IMR-90 (cell line): ENCODE results near the gene TUSC2. TPM values are rescaled to one million over a fixed set of nuclear protein-coding genes. Genes with fewer than 3 reads are reported as not detected.

ENCODE experiments used
- ATAC-seq: fragments of 200-7000 bp; cut with Tn5 transposase; 2 replicates; pipeline ENCODE4 v1.9.1; 2020; ENCODE audit warnings: low read depth, mild to moderate bottlenecking, moderate library complexity
- BruUV-seq: library from RNA; stranded (reverse); fragments of 400-500 nt; replicated peaks from 2 replicates; lab custom pipeline; 2021; lab: Mats Ljungman, UMichigan
- CTCF ChIA-PET: fragments of 300-600 bp; formaldehyde crosslinking; extraction: SDS; loops from one replicate; lab custom pipeline; 2021; ENCODE audit warnings: antibody characterized with exemption; lab: Yijun Ruan, JAX
- POLR2A ChIA-PET: fragments of 300-600 bp; sonication (Branson Sonifier 250); formaldehyde crosslinking; loops from one replicate; lab custom pipeline; 2022; ENCODE audit warnings: antibody characterized with exemption; ENCODE audit not compliant: unreplicated experiment; lab: Charles Lee
- DNase-seq: peaks from one replicate; pipeline ENCODE4 v3.0.0; 2013
- H2AFZ ChIP-seq: replicated peaks from 2 replicates; pipeline ENCODE3; 2013; ENCODE audit warnings: low read length, mild to moderate bottlenecking; ENCODE audit not compliant: poor library complexity
- H2AK5ac ChIP-seq: 2 replicates; pipeline ENCODE4 v1.6.1; 2013; ENCODE audit warnings: low read depth, low read length, inconsistent platforms
- H2AK9ac ChIP-seq: replicated peaks from 2 replicates; pipeline ENCODE3; 2013; ENCODE audit warnings: mild to moderate bottlenecking, low read depth, low read length, moderate library complexity; ENCODE audit not compliant: poor library complexity
- H2BK120ac ChIP-seq: 2 replicates; pipeline ENCODE4 v1.6.1; 2013; ENCODE audit warnings: low read depth, low read length, inconsistent platforms
- H2BK15ac ChIP-seq: 3 replicates; pipeline ENCODE4 v1.6.1; 2013; ENCODE audit warnings: low read depth, low read length, inconsistent platforms
- H2BK20ac ChIP-seq: 2 replicates; pipeline ENCODE4 v1.6.1; 2013; ENCODE audit warnings: low read depth, mild to moderate bottlenecking, inconsistent platforms, low read length, moderate library complexity
- H2BK5ac ChIP-seq: 2 replicates; pipeline ENCODE4 v1.6.1; 2013; ENCODE audit warnings: mild to moderate bottlenecking, low read depth, low read length, inconsistent platforms; ENCODE audit not compliant: poor library complexity, severe bottlenecking
- H3K14ac ChIP-seq: replicated peaks from 2 replicates; pipeline ENCODE4 v1.6.1; 2013; ENCODE audit warnings: low read depth, low read length, inconsistent platforms
- H3K18ac ChIP-seq: 2 replicates; pipeline ENCODE4 v1.6.1; 2013; ENCODE audit warnings: low read depth, low read length, control low read depth
- H3K23ac ChIP-seq: 2 replicates; pipeline ENCODE4 v1.6.1; 2013; ENCODE audit warnings: low read depth, low read length, inconsistent platforms
- H3K27ac ChIP-seq: 2 replicates; pipeline ENCODE4 v1.5.1; 2013; ENCODE audit warnings: mild to moderate bottlenecking, control low read depth, low read length; ENCODE audit not compliant: insufficient read depth
- H3K27me3 ChIP-seq: 2 replicates; pipeline ENCODE4 v1.6.1; 2013; ENCODE audit warnings: low read length; ENCODE audit not compliant: control insufficient read depth, insufficient read depth
- H3K36me3 ChIP-seq: 2 replicates; pipeline ENCODE4 v1.6.1; 2013; ENCODE audit warnings: low read length, mixed read lengths; ENCODE audit not compliant: control insufficient read depth, insufficient read depth
- H3K4ac ChIP-seq: 2 replicates; pipeline ENCODE4 v1.6.1; 2013; ENCODE audit warnings: low read depth, low read length, inconsistent platforms
- H3K4me1 ChIP-seq: 2 replicates; pipeline ENCODE4 v1.6.1; 2013; ENCODE audit warnings: low read length, mixed read lengths; ENCODE audit not compliant: control insufficient read depth, insufficient read depth
- H3K4me2 ChIP-seq: 2 replicates; pipeline ENCODE4 v1.6.1; 2013; ENCODE audit warnings: low read depth, mild to moderate bottlenecking, control low read depth, low read length, moderate library complexity
- H3K4me3 ChIP-seq: 2 replicates; pipeline ENCODE4 v1.5.1; 2013; ENCODE audit warnings: low read depth, mild to moderate bottlenecking, control low read depth, low read length, moderate library complexity; ENCODE audit not compliant: insufficient read depth
- H3K56ac ChIP-seq: 2 replicates; pipeline ENCODE4 v1.6.1; 2013; ENCODE audit warnings: low read length, inconsistent platforms; ENCODE audit not compliant: insufficient read depth; ENCODE audit errors: extremely low read depth
- H3K79me1 ChIP-seq, 2 experiments: 2 replicates each; pipeline ENCODE4 v1.6.1; 2013; ENCODE audit warnings: low read length in 2 of 2, inconsistent platforms in 1 of 2, low read depth in 1 of 2
- H3K9ac ChIP-seq: 2 replicates; pipeline ENCODE4 v1.6.1; 2013; ENCODE audit warnings: low read depth, low read length, control low read depth
- H3K9me1 ChIP-seq: 2 replicates; pipeline ENCODE4 v1.6.1; 2013; ENCODE audit warnings: low read length, inconsistent platforms; ENCODE audit not compliant: insufficient read depth
- H3K9me3 ChIP-seq: 2 replicates; pipeline ENCODE4 v1.6.1; 2013; ENCODE audit warnings: low read length; ENCODE audit not compliant: control insufficient read depth, insufficient read depth
- H4K20me1 ChIP-seq: 2 replicates; pipeline ENCODE4 v1.6.1; 2013; ENCODE audit warnings: low read length, inconsistent platforms; ENCODE audit not compliant: insufficient read depth
- H4K5ac ChIP-seq: 2 replicates; pipeline ENCODE4 v1.6.1; 2013; ENCODE audit warnings: mild to moderate bottlenecking, low read depth, low read length, control low read depth
- H4K8ac ChIP-seq, 2 experiments: 2 replicates each; pipeline ENCODE4 v1.6.1; 2013; ENCODE audit warnings: low read depth in 2 of 2, low read length in 2 of 2, control low read depth in 1 of 2, inconsistent platforms in 1 of 2
- H4K91ac ChIP-seq: 2 replicates; pipeline ENCODE4 v1.6.1; 2013; ENCODE audit warnings: low read depth, low read length, inconsistent platforms; ENCODE audit not compliant: insufficient read depth
- BHLHE40 ChIP-seq: fragments of 150-350 bp; IDR thresholded peaks from 2 replicates; pipeline ENCODE4 v1.6.1; 2016; ENCODE audit warnings: mild to moderate bottlenecking, low read depth, low read length
- CEBPB ChIP-seq: IDR thresholded peaks from 2 replicates; pipeline ENCODE4 v1.6.1; 2012; ENCODE audit warnings: low read depth, low read length, improper control_type of control experiment
- CHD1 ChIP-seq: IDR thresholded peaks from 2 replicates; pipeline ENCODE4 v1.6.1; 2012; ENCODE audit warnings: low read depth, low read length, improper control_type of control experiment
- CTCF ChIP-seq: conservative IDR thresholded peaks from 2 replicates; pipeline ENCODE4 v1.5.1; 2012; ENCODE audit warnings: mild to moderate bottlenecking, low read depth, low read length, improper control_type of control experiment
- ELK1 ChIP-seq: fragments of 150-350 bp; IDR thresholded peaks from 2 replicates; pipeline ENCODE4 v1.6.1; 2016; ENCODE audit warnings: low read depth, mild to moderate bottlenecking, low read length, moderate library complexity, borderline replicate concordance
- FOS ChIP-seq: fragments of 150-350 bp; IDR thresholded peaks from 2 replicates; pipeline ENCODE4 v1.6.1; 2016; ENCODE audit warnings: low read depth, low read length
- MAFK ChIP-seq: IDR thresholded peaks from 2 replicates; pipeline ENCODE4 v1.6.1; 2012; ENCODE audit warnings: low read depth, low read length, improper control_type of control experiment
- MAZ ChIP-seq: IDR thresholded peaks from 2 replicates; pipeline ENCODE4 v1.6.1; 2012; ENCODE audit warnings: low read depth, mild to moderate bottlenecking, low read length, improper control_type of control experiment, moderate library complexity, borderline replicate concordance
- MXI1 ChIP-seq: IDR thresholded peaks from 2 replicates; pipeline ENCODE4 v1.6.1; 2012; ENCODE audit warnings: low read depth, mild to moderate bottlenecking, low read length, moderate library complexity, borderline replicate concordance
- NFE2L2 ChIP-seq: fragments of 150-350 bp; IDR thresholded peaks from 2 replicates; pipeline ENCODE4 v1.6.1; 2016; ENCODE audit warnings: low read depth, mild to moderate bottlenecking, low read length
- POLR2A ChIP-seq: IDR thresholded peaks from 2 replicates; pipeline ENCODE4 v1.6.1; 2012; ENCODE audit warnings: mild to moderate bottlenecking, low read depth, low read length
- RAD21 ChIP-seq: IDR thresholded peaks from 2 replicates; pipeline ENCODE4 v1.6.1; 2012; ENCODE audit warnings: low read length, improper control_type of control experiment
- RCOR1 ChIP-seq: IDR thresholded peaks from 2 replicates; pipeline ENCODE4 v1.6.1; 2012; ENCODE audit warnings: mild to moderate bottlenecking, low read length, improper control_type of control experiment; ENCODE audit not compliant: insufficient replicate concordance
- RFX5 ChIP-seq: IDR thresholded peaks from 2 replicates; pipeline ENCODE4 v1.8.0; 2012; ENCODE audit warnings: low read depth, mild to moderate bottlenecking, low read length, moderate library complexity
- USF2 ChIP-seq: fragments of 150-350 bp; IDR thresholded peaks from 2 replicates; pipeline ENCODE4 v1.6.1; 2017; ENCODE audit warnings: mild to moderate bottlenecking, antibody characterized with exemption, low read length, low read depth
- WGBS, 2 experiments: methylation state at CpG; one replicate each; pipeline versions ENCODE4 v1.1.5 to v1.1.7; 2013; ENCODE audit warnings: missing lambda C conversion rate in 2 of 2; ENCODE audit not compliant: insufficient read length in 1 of 2; ENCODE audit errors: extremely low coverage in 2 of 2; 5-methylcytosine and 5-hydroxymethylcytosine counted together
- dilution Hi-C: fragments of 300-500 bp; cut with HindIII; formaldehyde crosslinking; loops from one replicate; pipeline ENCODE4 v1.14.3; 2018; ENCODE audit warnings: low sequenced_read_pairs; ENCODE audit not compliant: unreplicated experiment
- in situ Hi-C: fragments of 300-500 bp; cut with MboI; formaldehyde crosslinking; loops from 3 replicates; pipeline ENCODE4 v1.14.3; 2019; ENCODE audit warnings: low sequenced_read_pairs, inconsistent platforms, mixed read lengths
- intact Hi-C: fragments of 100-400 bp; cut with micrococcal nuclease; formaldehyde crosslinking; loops from 2 replicates; pipeline ENCODE4 v1.10.0; 2022
- polyA plus RNA-seq, 3 experiments: library from polyadenylated mRNA; depleted of rRNA; stranded (reverse); fragments of >200 nt; gene quantifications; 2 replicates each; pipeline ENCODE4 v1.2.3, GENCODE V29; 2012; ENCODE audit warnings: low replicate concordance in 1 of 3
- total RNA-seq: library from RNA; depleted of rRNA; stranded (reverse); fragments of >200 nt; gene quantifications from 2 replicates; pipeline ENCODE4 v1.2.3, GENCODE V29; 2012

Gene TUSC2
- total and polyA plus RNA-seq, 2 of the 4 experiments (the other 2 are of a cell fraction), result 13.4 to 24.0 TPM

DNA sequence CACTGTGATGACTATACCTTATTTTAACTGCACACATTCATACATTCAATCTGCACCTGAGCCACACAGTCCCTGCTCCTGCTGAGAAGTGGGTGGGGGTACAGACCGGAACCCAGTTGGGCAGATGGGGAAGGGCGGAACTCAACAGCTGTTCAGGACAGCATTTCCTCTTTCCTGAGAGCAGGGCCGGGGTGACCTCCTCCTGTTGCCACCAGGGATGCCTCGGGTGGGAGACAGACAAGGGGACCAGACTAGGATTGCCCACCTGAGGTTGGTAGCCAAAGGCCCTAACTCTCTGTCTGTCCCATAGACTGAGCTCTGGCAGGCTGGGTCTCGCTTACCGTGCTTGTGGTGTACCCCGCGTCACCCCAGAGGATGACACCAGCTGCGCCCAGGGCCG is 9.4 kb downstream of the TUSC2 start:
- Histone ChIP-seq H3K4ac (no peak overlapping the region), H3K36me3 (peaks cover 38% of the 10 kb centered on the region), H4K20me1 (0 out of 2 replicates have a peak, but pooled peaks cover 18% of the 10 kb centered on the region), H3K23ac (no peak overlapping the region), H2AFZ (no peak overlapping the region), H3K56ac (no peak overlapping the region), H2AK5ac (no peak overlapping the region), H4K5ac (no peak overlapping the region), H3K4me1 (peaks cover 25% of the 10 kb centered on the region), H3K79me1 (peaks cover 29 to 57% of the 10 kb centered on the region in 2 experiments), H3K9me3 (no peaks in the 10 kb centered on the region), H4K91ac (no peak overlapping the region), H2BK5ac (no peak overlapping the region), H3K4me3 (no peak overlapping the region), H3K18ac (no peak overlapping the region), H3K27me3 (no peaks in the 10 kb centered on the region), H4K8ac (no peak overlapping the region), H2BK20ac (no peak overlapping the region), H3K9ac (no peak overlapping the region), H2BK120ac (no peak overlapping the region), H3K9me1 (peaks cover 23% of the 10 kb centered on the region), H3K27ac (no peak overlapping the region), H2BK15ac (no peak overlapping the region), H3K14ac (no peak overlapping the region), H2AK9ac (no peak overlapping the region), H3K4me2 (no peak overlapping the region)
- in situ Hi-C loops (no loop called here), intact Hi-C loops (no loop called here), dilution Hi-C loops (no loop called here)
- 89% methylated on average over 7 of the region's 10 CpGs; no CpG with 5 or more reads in 1 of the 2 experiments for WGBS, 2 experiments
- ATAC-seq (no peak), DNase-seq (no peak)
- ChIA-PET CTCF (no interaction called here), POLR2A (no interaction called here)
- TF ChIP-seq FOS (no peak), RFX5 (no peak), MAFK (no peak), MXI1 (no peak), RAD21 (no peak), USF2 (no peak), BHLHE40 (no peak), CTCF (no peak), ELK1 (no peak), RCOR1 (no peak), POLR2A (no peak), NFE2L2 (no peak), CEBPB (no peak), MAZ (no peak), CHD1 (no peak)
- BruUV-seq, result no TSS peak
